Activated T-helper 9 cell treated with anti-CD3 and anti-CD28 coated beads, Interleukin-2, amount 50 U/mL, for 16 hours (primary cell): ENCODE results near the gene CHMP4A.
"Not testable (repeated sequence)": the region's sequence is repeated elsewhere in the genome, so short reads cannot be mapped to it uniquely, and the experiment has no call there.

Experiments
- DNase-seq: peaks from one replicate; pipeline ENCODE4 v3.0.0-alpha.2; 2020; ENCODE audit warnings: low read depth

Gene CHMP4A

DNA sequence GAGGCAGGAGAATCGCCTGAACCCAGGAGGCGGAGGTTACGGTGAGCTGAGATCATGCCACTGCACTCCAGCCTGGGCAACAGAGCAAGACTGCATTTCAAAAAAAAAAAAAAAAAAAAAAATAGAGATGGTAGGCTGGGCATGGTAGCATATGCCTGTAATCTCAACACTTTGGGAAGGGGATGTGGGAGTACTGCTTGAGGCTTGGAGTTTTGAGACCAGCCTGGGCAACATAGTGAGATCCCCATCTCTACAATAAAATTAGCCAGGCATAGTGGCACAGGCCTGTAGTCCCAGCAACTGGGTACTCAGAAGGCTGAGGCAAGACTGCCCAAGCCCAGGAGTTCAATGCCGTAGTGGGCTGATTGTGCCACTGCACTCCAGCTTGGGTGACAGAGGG is 9.7 kb upstream of the CHMP4A start:
- not testable (repeated sequence) for DNase-seq

DNA sequence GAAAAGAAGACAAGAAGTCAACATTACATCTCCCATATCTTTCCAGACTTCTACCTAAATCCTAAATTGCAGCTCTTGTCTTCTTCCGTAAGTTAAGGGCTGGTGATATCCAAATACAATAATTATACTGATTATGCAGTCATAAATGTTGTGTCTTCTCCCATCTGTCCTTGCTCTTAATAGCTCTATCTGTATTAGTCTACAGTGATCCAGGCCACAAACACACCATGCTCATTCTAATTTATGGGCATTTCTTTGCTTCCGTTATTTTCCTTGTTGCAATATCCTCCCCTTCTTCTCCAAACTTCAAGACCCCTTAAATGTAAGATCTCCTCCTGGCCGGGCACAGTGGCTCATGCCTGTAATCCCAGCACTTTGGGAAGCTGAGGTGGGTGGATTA is 6.2 kb upstream of the CHMP4A start:
- DNase-seq = no peak

DNA sequence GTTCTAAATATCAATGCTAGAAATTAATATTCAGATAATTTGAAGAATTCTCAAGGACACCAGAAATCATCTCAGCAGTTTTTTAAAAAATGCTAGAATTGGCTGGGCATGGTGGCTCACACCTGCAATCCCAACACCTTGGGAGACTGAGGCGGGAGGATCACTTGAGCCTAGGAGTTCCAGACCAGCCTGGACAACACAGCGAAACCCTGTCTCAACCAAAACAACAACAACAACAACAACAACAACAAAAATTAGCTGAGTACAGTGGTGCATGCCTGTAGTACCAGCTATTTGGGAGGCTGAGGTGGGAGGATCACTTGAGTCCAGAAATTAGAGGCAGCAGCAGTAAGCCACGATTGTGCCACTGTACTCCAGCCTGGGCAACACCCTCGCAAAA is 5.8 kb upstream of the CHMP4A start:
- DNase-seq = no peak

DNA sequence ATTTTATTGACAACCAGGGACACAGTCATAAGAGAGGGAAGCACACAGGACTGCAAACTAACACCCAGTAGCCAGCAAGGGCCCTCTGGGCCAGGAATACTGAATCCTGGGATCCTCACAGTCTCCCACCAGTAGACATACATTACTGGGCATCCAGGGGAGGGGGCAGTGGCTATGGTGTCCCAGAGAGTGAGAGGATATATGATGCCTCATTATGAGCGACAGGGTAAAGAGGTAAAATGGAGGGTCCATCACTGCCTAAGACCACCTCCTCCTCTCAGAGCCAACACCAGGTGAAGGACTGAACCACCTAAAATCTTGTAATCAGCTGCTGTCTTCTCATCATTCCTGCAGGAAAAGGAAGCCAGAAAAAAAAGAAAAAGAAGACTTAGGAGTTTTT is 3.6 kb upstream of the CHMP4A start:
- not testable (repeated sequence) for DNase-seq

DNA sequence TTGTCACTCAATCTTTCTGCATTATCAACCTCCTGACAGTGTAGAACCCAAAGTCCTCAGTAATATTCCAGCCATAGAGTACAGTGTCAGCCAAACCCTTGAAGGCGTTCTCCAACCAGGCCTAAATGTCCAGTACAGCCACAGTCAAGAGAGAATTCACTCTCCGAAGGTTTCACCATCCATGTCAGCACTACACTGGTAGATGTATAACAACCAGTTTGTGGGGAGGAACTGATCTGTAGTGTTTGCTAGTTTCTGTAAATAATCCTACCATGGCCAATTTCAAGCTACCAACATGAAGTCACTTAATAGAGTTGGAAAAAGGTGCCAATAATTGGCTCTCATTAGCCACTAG is 3.0 kb upstream of the CHMP4A start:
- no peak for DNase-seq

DNA sequence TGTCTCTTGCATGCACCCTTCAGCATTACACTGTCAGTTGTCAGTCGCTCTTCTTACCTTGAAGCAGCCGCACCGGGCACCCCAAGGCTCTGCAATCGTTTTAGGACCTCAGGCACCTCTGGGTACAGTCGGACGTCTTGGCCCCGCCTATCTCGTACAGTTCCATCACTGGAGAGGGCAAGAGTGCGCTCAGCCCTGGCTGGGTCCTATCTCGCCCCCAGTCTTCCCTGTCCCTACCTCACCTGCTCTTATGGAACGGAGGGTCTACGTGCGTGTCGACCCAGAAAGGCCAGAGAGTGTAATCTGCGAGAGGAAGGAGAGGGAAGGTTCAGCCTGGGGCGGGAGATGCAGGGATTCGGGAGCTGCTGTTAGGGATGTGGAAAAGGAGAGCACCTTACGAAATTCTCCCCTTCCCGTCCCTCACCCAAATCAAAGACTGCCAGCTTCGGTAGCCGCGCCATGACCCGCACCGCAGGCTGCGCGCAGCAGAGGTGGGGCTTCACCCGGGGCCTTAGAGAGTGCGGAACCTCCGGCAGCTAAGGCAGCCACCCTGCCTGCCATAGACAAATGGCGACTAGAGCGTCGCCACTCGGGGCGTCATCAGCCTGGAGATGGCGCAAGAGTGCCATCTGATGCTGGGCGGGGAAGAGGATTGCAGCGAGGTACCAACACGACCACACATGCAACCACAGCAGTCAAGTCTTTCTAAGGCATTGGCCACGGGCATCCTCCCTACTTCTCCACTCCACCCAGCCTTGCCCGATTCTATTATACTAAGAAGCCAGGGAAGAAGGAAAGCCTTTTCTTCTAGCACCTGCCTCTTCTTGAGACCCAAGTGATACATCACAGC is 2.4 kb upstream of the CHMP4A start, which contains the start of gene MDP1:
MDP1 (minus strand) TSS at position 572 of the 850 bp plus-strand sequence; CDS start at position 461, 111 bp downstream.
- peak; percentile 77 for DNase-seq

DNA sequence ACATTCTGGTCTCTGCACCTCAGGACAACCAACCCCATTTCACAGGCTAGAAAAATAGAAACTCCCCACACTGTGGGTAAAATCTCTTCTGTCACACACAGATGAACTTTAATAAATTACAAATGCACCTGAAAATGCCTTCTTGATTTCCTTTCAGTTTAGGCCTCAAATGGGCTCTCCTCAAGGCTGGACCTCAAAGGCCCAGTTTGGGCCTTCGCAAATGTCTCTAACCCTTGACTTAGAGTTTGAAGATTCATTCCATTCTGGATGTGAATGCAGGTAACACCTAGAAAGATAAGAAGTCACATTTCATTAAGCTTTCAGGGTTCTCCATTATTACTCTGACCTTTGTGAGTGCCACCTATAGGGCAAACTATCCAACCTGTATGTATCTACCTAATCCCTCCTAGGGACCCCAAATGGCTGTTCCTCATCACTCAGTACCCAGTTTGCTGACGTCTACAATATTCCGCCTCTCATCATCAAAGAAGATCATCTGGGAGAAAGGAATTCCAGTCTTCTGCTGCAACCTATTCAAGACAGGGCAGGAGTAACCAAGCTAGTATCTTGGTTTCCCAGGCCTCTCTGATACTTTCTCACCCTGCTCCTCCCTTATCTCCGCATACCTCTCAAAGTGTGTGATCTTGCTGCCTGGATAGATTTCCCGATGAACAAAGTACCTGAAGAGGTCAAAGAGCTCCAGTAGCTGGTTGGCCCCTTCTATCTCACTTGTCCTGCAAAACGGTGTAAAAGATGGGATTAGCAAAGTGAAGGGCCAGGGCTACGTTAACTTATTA is 776 bp upstream of the CHMP4A start:
- no peak for DNase-seq

DNA sequence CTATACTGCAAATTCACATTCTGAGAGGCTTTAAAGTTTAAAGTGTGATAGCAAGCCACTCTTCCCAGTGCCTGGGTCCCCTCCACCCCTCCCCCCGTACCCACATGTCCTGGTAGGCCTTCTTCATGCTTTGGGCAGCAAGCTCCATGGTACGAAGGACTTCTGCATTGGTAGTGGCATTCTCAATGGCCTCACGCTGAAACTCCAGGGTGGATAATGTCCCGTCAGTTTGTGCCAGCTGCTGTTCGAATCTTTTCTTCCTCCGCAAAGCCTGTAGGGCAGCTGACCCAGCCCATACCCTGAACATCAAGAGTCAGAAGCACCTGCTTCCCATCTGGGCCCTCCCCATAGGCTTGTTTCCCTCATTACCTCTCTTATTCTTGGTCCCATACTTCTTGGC is 2.0 kb downstream of the CHMP4A start:
- no peak for DNase-seq

DNA sequence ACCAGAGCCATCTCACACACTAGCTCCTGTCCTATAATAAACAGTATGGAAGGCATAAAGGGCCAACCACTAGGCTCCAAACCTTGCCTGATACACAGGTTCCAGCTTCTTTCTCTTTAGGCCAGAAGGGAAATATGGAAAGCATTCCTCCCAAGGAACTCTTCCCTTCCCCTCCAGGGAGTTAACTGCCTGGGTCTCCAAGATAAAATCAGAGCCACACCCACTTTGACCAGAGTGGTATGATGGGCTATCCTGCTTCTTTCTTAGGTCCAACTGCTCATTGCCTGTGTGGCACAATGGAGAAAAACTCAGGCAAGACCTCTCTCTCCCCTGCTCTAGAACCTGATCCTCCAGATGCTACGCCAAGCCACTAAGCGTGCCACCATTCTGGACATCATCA is 5.7 kb downstream of the CHMP4A start:
- DNase-seq = no peak

DNA sequence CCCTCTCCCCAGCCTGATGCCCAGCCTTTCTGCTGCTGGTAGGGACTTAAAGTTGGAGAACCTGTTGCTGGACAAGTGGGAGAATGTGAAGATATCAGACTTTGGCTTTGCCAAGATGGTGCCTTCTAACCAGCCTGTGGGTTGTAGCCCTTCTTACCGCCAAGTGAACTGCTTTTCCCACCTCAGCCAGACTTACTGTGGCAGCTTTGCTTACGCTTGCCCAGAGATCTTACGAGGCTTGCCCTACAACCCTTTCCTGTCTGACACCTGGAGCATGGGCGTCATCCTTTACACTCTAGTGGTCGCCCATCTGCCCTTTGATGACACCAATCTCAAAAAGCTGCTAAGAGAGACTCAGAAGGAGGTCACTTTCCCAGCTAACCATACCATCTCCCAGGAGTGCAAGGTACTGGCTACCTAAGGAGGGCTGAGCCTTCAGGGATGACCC is 6.2 kb downstream of the CHMP4A start:
- no peak for DNase-seq

DNA sequence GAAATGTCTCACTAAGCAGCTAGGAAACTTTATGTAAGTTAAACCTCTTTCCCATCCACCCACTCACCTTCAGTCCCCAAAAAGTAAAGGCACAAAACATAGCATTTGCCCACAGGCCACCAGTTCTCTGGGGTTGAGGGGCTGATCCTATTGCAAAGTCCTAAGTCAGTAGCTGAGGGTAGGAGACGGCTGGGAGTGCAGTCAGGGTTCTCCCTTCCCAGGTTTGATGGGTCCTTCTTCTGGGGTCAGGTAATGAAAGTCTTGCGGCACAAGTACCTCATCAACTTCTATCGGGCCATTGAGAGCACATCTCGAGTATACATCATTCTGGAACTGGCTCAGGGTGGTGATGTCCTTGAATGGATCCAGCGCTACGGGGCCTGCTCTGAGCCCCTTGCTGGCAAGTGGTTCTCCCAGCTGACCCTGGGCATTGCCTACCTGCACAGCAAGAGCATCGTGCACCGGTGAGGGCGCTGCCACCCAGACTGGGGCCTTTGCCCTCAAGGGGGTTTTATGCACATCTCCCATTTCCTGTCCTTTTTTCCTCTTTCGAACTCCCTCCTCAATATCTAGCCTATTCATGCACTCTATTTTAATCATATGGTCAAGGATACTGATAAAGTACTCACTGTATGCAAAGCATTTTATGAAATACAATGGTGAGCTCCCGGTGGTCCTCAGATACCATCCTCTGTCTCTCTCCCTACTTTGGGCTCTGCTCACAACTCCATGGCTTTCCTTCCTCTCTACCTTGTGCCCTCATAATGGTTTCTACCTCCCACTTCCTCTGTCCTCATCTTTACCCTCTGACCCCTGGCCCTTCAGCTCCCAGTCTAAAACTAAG is 6.8 kb downstream of the CHMP4A start:
- DNase-seq = no peak

DNA sequence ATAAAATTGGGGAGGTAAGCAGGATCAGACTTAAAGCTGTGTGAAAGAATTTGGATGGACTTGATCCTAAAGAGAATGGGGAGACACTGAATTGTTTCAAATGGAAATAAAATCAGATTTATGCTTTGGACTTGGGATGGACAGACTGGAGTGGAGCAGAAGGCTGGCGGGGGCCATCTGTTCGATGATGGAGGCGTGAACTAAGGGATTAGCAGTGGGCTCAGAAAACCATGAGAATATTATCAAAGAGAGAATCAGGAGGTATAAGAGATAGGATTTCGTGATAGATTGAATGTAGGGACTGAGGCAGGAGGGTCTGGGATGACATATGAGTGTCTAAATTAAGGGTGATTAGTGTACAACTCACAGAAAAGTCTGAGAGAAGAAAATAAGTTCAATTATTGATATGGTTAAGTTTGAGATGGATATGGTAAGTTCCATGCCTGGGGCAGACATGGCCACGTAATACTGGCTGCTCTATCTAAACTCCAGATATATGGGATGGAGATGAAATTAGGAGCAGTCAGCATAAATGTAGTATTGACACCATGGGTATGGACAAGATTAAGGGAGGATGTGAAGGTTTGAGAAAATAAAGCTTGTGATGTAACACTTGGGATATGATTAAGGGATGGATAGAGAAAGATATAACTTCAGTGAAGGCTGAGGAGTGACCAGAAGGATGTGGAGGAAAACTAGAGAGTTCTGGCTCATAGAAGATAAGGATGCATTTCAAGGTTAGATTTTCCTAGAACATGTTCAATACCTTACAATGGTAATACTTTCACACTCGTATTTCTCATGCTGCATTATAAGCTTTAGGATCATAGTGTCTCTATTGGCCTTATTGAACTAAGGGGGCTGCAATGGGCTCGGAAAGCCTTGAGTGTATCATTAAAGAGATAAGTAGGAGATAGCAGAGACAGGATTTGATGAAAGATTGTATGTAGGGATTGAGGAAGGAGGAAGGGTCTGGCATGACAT is 8.8 kb downstream of the CHMP4A start:
- no peak for DNase-seq

DNA sequence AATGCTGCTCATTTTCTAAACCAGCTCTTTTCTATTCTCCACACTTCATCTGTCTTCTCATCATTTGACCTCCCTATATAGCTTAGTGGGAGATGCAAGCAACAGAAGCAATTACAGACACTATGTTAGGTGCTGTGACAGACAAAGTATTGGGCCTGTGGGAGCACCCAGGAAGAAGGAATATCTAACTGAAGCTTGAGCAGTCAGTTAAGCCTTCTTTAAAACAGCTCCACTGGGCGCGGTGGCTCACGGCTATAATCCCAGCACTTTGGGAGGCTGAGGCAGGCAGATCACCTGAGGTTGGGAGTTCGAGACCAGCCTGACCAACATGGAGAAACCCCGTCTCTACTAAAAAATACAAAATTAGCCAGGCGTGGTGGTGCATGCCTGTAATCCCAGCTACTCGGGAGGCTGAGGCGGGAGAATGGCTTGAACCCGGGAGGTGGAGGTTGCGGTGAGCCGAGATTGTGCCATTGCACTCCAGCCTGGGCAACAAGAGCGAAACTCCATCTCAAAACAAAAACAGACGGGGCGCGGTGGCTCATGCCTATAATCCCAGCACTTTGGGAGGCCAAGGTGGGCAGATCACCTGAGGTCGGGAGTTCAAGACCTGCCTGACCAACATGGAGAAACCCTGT is 9.9 kb downstream of the CHMP4A start:
- DNase-seq = not testable (repeated sequence)

DNA sequence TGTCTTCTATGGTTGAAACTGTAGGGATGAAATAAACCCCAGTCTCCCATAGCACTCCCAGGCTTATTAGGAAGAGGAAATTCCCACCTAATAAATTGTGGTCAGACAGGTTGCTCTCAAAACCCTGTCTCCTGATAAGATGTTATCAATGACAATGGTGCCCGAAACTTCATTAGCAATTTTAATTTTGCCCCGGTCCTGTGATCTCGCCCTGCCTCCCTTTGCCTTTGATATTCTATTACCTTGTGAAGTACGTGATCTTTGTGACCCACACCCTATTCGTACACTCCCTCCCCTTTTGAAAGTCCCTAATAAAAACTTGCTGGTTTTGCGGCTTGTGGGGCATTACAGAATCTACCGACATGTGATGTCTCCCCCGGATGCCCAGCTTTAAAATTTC is 10.8 kb downstream of the CHMP4A start:
- DNase-seq = not testable (repeated sequence)

DNA sequence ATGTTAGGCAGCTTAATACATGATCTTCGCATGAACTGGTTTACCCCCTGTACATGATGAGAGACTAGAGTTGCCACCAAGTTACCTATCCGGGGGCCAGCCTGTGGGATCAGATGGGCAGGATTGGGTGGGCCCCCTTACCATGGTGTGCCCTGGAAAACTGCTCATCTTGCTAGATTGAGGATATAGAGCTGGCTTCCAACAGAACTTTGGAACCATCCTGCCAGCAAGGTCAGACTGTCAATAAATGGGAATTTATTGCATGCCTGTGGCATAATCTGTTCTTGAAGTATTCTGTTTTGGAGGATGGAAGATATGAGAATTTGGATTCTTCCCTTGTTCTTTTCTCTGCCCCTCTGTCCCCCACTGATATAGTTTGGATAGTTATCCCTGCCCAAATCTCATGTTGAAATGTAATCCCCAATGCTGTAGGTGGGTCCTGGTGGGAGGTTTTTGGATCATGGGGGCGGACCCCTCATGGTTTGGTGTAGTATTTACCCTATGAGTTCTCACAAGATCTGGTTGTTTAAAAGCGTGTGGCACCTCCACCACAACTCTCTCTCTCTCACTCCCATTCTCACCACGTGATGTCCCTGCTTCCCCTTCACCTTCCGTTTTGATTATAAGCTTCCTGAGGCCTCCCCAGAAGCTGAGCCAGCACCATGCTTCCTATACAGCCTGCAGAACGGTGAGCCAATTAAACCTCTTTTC is 14.3 kb downstream of the CHMP4A start:
- DNase-seq = no peak

DNA sequence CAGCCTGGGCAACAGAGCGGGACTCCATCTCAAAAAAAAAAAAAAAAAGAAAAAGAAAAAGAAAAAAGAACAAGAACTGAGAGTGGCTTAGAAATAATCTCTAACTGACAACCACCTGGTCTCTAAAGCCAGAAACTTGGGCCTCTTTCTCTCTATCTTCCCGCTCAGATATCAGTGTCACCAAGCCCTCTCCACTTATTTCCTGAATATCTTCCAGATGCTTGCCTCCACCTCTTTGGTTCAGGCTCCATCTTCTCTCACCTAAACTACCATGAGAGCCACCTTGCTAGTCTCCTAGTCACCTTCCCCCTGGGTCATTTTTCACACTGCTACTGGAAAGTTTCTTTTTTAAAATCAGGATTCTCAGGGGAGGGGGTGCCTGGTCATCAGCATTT is 16.2 kb downstream of the CHMP4A start:
- no peak for DNase-seq

DNA sequence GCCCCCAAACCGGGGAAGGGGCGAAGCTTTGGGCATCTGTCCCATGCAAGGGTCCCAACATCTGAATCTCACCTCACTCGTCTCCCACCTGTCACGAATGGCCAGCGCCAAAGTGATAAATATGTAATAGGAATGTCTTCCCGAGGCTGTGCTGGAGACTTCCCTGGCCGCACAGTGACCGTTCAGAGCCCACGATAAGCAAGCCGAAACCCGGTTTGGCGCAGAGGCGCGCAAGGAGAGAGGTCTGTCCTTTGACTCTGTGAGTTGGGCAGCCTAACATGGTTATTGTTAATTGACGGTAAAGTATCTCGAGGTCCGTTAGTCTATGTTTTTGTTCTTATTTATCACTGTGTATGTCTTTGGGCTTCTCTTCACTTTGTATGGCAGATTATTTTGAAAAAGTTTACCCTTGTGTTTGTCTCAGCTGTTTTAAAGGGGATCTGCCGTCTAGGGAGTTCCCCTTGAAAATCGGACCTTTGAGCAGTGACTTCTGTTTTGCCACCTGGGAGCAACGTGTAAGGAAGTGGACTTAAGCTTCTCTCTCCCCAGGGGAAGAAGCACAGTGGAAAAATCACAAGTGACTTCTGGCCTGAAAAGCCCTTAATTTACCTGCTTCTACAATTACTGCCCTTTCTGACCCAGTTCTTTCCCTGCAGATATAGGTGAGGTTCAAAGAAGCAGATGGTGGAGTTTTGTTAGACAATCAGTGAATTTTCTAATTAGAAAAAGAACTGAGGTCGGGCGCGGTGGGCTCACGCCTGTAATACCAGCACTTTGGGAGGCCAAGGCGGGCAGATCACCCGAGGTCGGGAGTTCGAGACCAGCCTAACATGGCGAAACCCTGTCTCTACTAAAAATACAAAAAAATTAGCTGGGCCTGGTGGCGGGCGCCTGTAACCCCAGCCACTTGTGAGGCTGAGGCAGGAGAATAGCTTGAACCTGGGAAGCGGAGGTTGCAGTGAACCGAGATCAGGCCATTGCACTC is 16.9 kb downstream of the CHMP4A start:
- no peak for DNase-seq

DNA sequence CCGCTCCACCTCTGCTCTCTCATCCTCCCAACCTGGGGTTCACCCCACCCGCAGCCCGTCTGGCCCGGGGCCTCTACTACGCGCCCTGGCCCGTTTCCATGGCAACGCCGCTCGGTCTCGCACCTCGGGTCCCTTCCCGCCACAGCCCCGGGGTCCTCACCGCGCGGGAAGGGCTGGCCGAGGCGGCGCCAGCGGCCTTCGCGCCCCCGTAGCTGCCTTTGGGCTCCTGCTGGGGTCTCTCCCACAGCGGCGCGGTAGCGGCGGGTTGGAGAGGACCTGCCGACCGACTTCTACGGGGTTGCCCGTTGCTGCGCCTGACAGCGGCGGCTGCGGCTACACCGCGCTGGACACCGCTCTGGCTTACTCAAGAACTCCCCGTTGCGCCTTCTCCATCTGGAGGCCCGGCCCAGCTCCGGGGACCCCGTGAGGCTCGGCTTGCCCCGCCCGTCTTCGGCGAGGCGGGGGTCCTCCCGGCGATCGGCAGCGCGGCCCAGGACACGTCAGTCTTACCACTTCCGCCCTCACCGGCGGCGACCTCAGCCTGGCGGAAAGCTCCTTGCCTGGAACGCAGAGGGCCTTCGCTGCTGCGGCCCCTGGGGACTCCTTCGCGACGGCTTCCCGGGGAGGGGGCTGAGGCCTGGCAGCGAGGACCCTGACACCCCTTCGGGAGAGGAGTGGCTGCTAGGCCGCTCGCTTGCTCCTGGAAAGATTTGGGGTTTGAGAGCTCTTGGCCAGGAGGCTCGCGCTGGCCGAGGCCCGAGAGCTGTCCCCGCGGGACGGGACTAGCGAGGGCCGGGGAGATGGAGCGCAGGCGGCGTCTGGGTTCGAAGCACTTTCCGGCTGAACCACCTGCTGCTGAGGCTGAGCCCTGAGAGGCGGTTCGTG is 17.9 kb downstream of the CHMP4A start, which contains the start of gene TM9SF1:
TM9SF1 (minus strand) TSS at position 256 of the 885 bp plus-strand sequence. CDS start 422 bp downstream, outside the sequence.
- DNase-seq = peak; percentile 82
